ENCODE measurements around the gene RASSF3.

DNA sequence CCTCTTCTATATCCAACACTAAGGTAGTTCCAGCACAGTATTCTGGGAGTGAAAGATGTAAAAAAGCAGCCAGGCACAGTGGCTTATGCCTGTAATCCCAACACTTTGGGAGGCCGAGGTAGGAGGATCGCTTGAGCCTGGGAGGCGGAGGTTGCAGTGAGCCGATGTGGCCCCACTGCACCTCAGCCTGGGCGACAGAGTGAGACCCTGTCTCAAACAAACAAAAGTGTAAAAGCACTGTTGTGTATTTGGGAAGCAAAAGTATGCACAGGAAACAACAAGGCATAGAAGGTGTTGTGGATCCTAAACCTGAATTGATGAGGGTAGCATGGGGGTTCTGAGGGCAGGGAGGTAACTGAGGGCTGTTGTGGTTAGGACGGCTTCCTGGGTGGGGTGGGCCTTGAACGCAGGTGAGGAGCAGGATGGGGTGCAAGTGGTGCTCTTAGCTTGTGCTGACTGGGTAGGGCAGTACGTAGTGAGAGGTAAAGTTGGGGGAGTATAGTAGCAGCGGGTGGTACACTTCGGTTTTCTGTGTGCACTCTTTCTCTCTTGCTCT, 64.2 kb downstream of the RASSF3 start:
- TF ChIP-seq POLR2AphosphoS5 (IDR thresholded peaks at IDR 0.05; ENCODE audit: low read depth): no peak
- no peak for TF ChIP-seq REST (IDR thresholded peaks at IDR 0.05; ENCODE audit: insufficient replicate concordance, low read depth)
- TF ChIP-seq, protein P1, sequence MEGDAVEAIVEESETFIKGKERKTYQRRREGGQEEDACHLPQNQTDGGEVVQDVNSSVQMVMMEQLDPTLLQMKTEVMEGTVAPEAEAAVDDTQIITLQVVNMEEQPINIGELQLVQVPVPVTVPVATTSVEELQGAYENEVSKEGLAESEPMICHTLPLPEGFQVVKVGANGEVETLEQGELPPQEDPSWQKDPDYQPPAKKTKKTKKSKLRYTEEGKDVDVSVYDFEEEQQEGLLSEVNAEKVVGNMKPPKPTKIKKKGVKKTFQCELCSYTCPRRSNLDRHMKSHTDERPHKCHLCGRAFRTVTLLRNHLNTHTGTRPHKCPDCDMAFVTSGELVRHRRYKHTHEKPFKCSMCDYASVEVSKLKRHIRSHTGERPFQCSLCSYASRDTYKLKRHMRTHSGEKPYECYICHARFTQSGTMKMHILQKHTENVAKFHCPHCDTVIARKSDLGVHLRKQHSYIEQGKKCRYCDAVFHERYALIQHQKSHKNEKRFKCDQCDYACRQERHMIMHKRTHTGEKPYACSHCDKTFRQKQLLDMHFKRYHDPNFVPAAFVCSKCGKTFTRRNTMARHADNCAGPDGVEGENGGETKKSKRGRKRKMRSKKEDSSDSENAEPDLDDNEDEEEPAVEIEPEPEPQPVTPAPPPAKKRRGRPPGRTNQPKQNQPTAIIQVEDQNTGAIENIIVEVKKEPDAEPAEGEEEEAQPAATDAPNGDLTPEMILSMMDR (IDR thresholded peaks at IDR 0.05; ENCODE audit: insufficient read depth, low read length): no peak

Data from HL-60 (cell line).